Central memory CD8-positive, alpha-beta T cell (primary cell): ENCODE measurements around the gene HDAC9.
A peak's percentile ranks its signal among the peaks of the same experiment; 100 is the strongest.

Source experiments
- ATAC-seq: fragments of 150-1000 bp; cut with Tn5 transposase; replicated peaks from 2 replicates; pipeline ENCODE4 v1.10.0; 2022; ENCODE audit warnings: mild to moderate bottlenecking, moderate FRiP score, moderate number of reproducible peaks; ENCODE audit not compliant: poor library complexity, severe bottlenecking; ENCODE audit errors: extremely low read depth
- DNase-seq, 2 donors: peaks; one replicate each; pipeline ENCODE4 v3.0.0; 2021; ENCODE audit warnings: low spot score in 2 of 2
- H3K27ac Mint-ChIP-seq: one replicate; pipeline ENCODE4 v1.8.0; 2022; ENCODE audit warnings: low read depth, mild to moderate bottlenecking, moderate library complexity, mixed read lengths
- H3K27me3 Mint-ChIP-seq: one replicate; pipeline ENCODE4 v1.8.0; 2022; ENCODE audit warnings: mixed read lengths
- H3K36me3 Mint-ChIP-seq: one replicate; pipeline ENCODE4 v1.8.0; 2022; ENCODE audit warnings: mild to moderate bottlenecking, moderate library complexity, mixed read lengths; ENCODE audit not compliant: insufficient read depth
- H3K4me1 Mint-ChIP-seq: one replicate; pipeline ENCODE4 v1.8.0; 2022; ENCODE audit warnings: mixed read lengths
- H3K4me3 Mint-ChIP-seq: one replicate; pipeline ENCODE4 v1.8.0; 2022; ENCODE audit warnings: mild to moderate bottlenecking, moderate library complexity, mixed read lengths
- H3K9me3 Mint-ChIP-seq: one replicate; pipeline ENCODE4 v1.8.0; 2022; ENCODE audit warnings: mixed read lengths

The HDAC9 gene

GRCh38 chr7:18495412-18496340 lies at the start of gene HDAC9:
Gene HDAC9, plus strand, starts transcription at chr7:18495749. Its CDS starts 554 bp downstream, at chr7:18496303.
- no peaks in the 10 kb centered on the region for H3K36me3 Mint-ChIP-seq
- H3K4me1 Mint-ChIP-seq, result peaks cover 12% of the 10 kb centered on the region
- no peak for DNase-seq
- H3K27ac Mint-ChIP-seq, result no peak within 1 kb of the TSS
- H3K4me3 Mint-ChIP-seq, result peak within 1 kb of the TSS; percentile 24
- H3K9me3 Mint-ChIP-seq, result no peaks in the 10 kb centered on the region
- ATAC-seq, result peak; percentile 43
- no peaks in the 10 kb centered on the region for H3K27me3 Mint-ChIP-seq

GRCh38 chr7:18445916-18446520 lies 49.5 kb upstream of the HDAC9 start:
- no peak for ATAC-seq
- DNase-seq, result no peak
- Mint-ChIP-seq H3K9me3 (no peaks in the 10 kb centered on the region), H3K27me3 (no peaks in the 10 kb centered on the region), H3K36me3 (no peaks in the 10 kb centered on the region), H3K27ac (no peak overlapping the region), H3K4me3 (no peak overlapping the region), H3K4me1 (no peaks in the 10 kb centered on the region)

GRCh38 chr7:18450019-18450418 lies 45.5 kb upstream of the HDAC9 start:
- Mint-ChIP-seq H3K4me1 (no peaks in the 10 kb centered on the region), H3K4me3 (no peak overlapping the region), H3K9me3 (no peaks in the 10 kb centered on the region), H3K27ac (no peak overlapping the region), H3K36me3 (no peaks in the 10 kb centered on the region), H3K27me3 (no peaks in the 10 kb centered on the region)
- DNase-seq (no peak), ATAC-seq (no peak)

- Mint-ChIP-seq H3K9me3 (no peaks in the 10 kb centered on the region), H3K27ac (no peak overlapping the region), H3K4me1 (peaks cover 16% of the 10 kb centered on the region), H3K36me3 (no peaks in the 10 kb centered on the region), H3K4me3 (no peak overlapping the region), H3K27me3 (no peaks in the 10 kb centered on the region)
- DNase-seq (no peak), ATAC-seq (no peak)
Measured at GRCh38 chr7:18455606-18456005, 39.9 kb upstream of the HDAC9 start.

GRCh38 chr7:18457832-18458231 lies 37.7 kb upstream of the HDAC9 start:
- H3K9me3 Mint-ChIP-seq, result no peaks in the 10 kb centered on the region
- H3K4me3 Mint-ChIP-seq, result no peak overlapping the region

DNA sequence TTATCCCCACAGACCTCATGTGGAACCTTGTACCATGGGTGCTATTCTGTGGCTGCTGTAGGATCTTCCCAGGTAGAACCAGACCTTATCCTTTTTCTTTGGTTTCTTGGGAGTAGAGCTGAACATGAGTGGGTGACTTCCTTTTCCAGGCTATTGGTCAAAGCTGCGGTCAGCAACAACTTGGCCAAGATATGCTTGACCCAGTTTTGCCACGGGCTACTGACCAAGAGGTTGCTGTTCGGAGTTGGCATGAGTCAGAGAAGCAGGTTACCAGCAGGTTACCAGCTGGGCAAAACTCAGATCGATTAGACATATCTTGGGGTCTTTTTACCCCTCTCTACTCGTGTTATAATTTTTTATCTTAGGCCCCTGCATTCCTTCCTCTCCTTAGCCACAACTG lies 36.7 kb upstream of the HDAC9 start:
- DNase-seq (no peak), ATAC-seq (no peak)
- Mint-ChIP-seq H3K27ac (no peak overlapping the region), H3K36me3 (no peaks in the 10 kb centered on the region), H3K9me3 (no peaks in the 10 kb centered on the region), H3K27me3 (no peaks in the 10 kb centered on the region), H3K4me1 (peaks cover 16% of the 10 kb centered on the region), H3K4me3 (no peak overlapping the region)

More at GRCh38 chr7:18457832-18458231, 37.7 kb upstream of the HDAC9 start:
- H3K36me3 Mint-ChIP-seq, result no peaks in the 10 kb centered on the region
- peaks cover 16% of the 10 kb centered on the region for H3K4me1 Mint-ChIP-seq
- no peak overlapping the region for H3K27ac Mint-ChIP-seq
- H3K27me3 Mint-ChIP-seq, result no peaks in the 10 kb centered on the region
- DNase-seq (no peak), ATAC-seq (no peak)

- Mint-ChIP-seq H3K27ac (no peak overlapping the region), H3K4me1 (peaks cover 16% of the 10 kb centered on the region), H3K4me3 (no peak overlapping the region), H3K36me3 (no peaks in the 10 kb centered on the region), H3K27me3 (no peaks in the 10 kb centered on the region), H3K9me3 (no peaks in the 10 kb centered on the region)
- no peak for ATAC-seq
- DNase-seq, result no peak
Measured at GRCh38 chr7:18459484-18460245, 35.9 kb upstream of the HDAC9 start.

DNA sequence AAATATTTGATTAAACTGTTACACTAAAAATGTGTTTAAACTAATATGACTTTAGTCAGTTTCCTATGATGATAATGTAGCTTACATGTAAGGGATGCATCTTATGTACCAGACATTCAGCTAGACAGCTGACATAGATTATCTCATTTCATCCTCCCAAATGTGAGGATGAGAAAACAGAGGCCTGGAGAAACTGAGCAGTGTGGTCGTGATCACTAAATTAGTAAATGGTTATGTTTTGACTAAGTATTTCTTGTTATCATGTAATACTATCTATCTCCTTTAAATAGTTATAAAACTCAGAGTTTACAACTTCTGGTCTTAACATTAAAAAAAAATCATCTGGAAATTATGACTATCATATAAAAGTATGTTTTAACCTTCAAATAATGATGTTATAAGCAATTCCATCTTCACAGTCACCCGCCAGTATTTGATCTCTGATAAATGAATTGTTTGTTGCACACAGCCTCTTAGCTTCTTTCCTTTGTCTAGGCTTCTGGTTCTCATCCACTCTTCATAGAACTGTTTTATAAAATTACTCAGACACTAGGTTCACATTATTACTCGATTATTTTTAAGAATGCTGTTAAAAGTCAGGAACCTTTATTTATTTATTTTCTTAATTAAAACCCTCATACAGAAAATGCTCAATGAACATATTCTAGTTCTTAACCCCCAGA lies 33.6 kb upstream of the HDAC9 start:
- ATAC-seq, result no peak
- Mint-ChIP-seq H3K27me3 (no peaks in the 10 kb centered on the region), H3K4me1 (peaks cover 16% of the 10 kb centered on the region)

DNA sequence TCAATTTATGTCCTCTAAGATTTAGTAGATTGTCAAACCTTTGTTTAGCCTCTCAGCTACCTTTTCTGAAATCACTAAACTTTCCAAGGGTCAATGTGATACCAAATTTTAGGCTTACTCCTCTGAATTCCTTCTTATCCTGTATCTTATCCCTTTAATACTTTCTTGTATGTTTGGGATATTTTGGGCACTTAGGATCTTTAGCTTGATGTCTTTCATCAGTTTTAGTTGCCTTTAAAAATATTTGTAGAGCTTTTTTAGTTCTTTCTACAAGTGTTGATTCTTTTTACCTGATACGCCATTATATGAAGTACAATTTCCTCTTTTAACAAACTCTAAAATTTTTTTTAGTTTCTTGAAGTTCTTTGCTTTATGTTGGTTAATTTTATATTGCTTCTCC lies 30.7 kb upstream of the HDAC9 start:
- no peak for DNase-seq
- no peak overlapping the region for H3K4me3 Mint-ChIP-seq
- no peak overlapping the region for H3K27ac Mint-ChIP-seq
- ATAC-seq, result no peak
- H3K4me1 Mint-ChIP-seq, result peaks cover 3% of the 10 kb centered on the region
- no peaks in the 10 kb centered on the region for H3K27me3 Mint-ChIP-seq
- H3K36me3 Mint-ChIP-seq, result no peaks in the 10 kb centered on the region
- H3K9me3 Mint-ChIP-seq, result no peaks in the 10 kb centered on the region

More for the DNA sequence above, 33.6 kb upstream of the HDAC9 start:
- no peaks in the 10 kb centered on the region for H3K9me3 Mint-ChIP-seq
- H3K4me3 Mint-ChIP-seq, result no peak overlapping the region
- no peaks in the 10 kb centered on the region for H3K36me3 Mint-ChIP-seq
- no peak for DNase-seq
- H3K27ac Mint-ChIP-seq, result no peak overlapping the region

DNA sequence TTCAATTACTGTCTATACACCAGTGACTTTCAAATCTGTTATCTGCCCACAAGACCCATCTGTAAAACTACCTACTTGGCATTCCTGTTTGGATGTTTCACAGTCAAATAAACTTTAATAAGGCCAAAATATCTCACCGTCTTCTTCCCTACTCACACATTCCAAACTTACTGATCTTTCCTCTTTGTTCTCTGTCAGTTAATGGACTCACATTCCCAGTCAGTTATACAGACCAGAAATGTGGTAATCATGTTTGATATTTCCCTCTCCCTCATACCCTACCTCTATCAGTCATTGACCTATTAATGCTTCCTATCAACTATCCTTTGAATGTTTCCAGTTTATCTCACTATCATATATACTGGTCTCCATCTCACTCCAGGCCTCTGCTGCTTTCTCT lies 28.5 kb upstream of the HDAC9 start:
- no peaks in the 10 kb centered on the region for H3K27me3 Mint-ChIP-seq
- H3K4me1 Mint-ChIP-seq, result no peaks in the 10 kb centered on the region
- H3K36me3 Mint-ChIP-seq, result no peaks in the 10 kb centered on the region
- ATAC-seq (no peak), DNase-seq (no peak)
- H3K4me3 Mint-ChIP-seq, result no peak overlapping the region
- no peak overlapping the region for H3K27ac Mint-ChIP-seq
- no peaks in the 10 kb centered on the region for H3K9me3 Mint-ChIP-seq

DNA sequence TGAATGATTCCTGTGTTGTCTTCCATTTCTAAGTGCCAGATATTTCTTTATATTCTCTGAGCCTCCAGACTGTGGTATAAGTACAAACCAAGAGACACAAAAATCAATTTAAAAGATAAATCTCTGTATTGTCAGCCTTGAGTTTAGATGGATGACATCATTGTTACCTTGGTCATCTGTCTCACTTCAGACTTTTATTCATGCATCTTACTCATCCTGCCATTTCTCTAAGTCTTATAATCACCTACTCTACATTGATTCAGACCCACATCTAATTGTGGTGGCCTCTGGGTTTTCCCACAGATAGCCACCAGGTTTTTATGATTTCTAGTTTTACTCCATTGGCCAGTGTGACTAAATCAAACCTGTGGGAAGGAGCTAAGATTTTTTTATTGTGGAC lies 26.8 kb upstream of the HDAC9 start:
- Mint-ChIP-seq H3K27ac (no peak overlapping the region), H3K36me3 (no peaks in the 10 kb centered on the region), H3K4me1 (no peaks in the 10 kb centered on the region), H3K27me3 (no peaks in the 10 kb centered on the region), H3K9me3 (no peaks in the 10 kb centered on the region), H3K4me3 (no peak overlapping the region)
- DNase-seq (no peak), ATAC-seq (no peak)

GRCh38 chr7:18469316-18469715 lies 26.2 kb upstream of the HDAC9 start:
- Mint-ChIP-seq H3K36me3 (no peaks in the 10 kb centered on the region), H3K9me3 (no peaks in the 10 kb centered on the region), H3K4me1 (no peaks in the 10 kb centered on the region), H3K27ac (no peak overlapping the region), H3K27me3 (no peaks in the 10 kb centered on the region), H3K4me3 (no peak overlapping the region)
- DNase-seq (no peak), ATAC-seq (no peak)
